Measurements from ENCODE around the gene PLLP. TPM values are rescaled to one million over a fixed set of nuclear protein-coding genes. Genes with fewer than 3 reads are reported as not detected.

Gene PLLP
- total and polyA plus RNA-seq, 7 donors = 0.99 to 10.2 (median 4.2) TPM

- WGBS, 2 donors = 96% methylated on average over 3 of the region's 3 CpGs
- H3K9me3 ChIP-seq = no peaks in the 10 kb centered on the region
- peaks cover 41 to 99% (median 67%) of the 10 kb centered on the region in 4 donors for H3K36me3 ChIP-seq
- no peaks in the 10 kb centered on the region for H3K4me1 ChIP-seq
- intact Hi-C loops (cut with DNase I) = no loop called here
- no peak overlapping the region for H3K4me3 ChIP-seq
- H3K27ac ChIP-seq = no peak overlapping the region
- TF ChIP-seq POLR2AphosphoS5 (IDR thresholded peaks at IDR 0.05) = no peak
- TF ChIP-seq EP300 (IDR thresholded peaks at IDR 0.05) = no peak
- TF ChIP-seq CTCF (IDR thresholded peaks at IDR 0.05) = no peak
- TF ChIP-seq POLR2A (IDR thresholded peaks at IDR 0.05) = no peak
- no peak for DNase-seq
- no peaks in the 10 kb centered on the region for H3K27me3 ChIP-seq
These were observed 52.6 kb downstream of the PLLP start for GRCh38 chr16:57231821-57232350.

GRCh38 chr16:57229079-57229478 lies 55.4 kb downstream of the PLLP start:
- TF ChIP-seq EP300 (IDR thresholded peaks at IDR 0.05) = no peak
- TF ChIP-seq POLR2AphosphoS5 (IDR thresholded peaks at IDR 0.05) = no peak
- no peak for TF ChIP-seq CTCF (IDR thresholded peaks at IDR 0.05)
- H3K27me3 ChIP-seq = no peaks in the 10 kb centered on the region
- intact Hi-C loops (cut with DNase I) = no loop called here
- H3K4me1 ChIP-seq = no peaks in the 10 kb centered on the region
- no peak overlapping the region for H3K27ac ChIP-seq
- WGBS, 2 donors = 74 to 91% methylated on average over 1 of the region's 1 CpG
- DNase-seq = no peak
- no peaks in the 10 kb centered on the region for H3K9me3 ChIP-seq
- peaks cover 30 to 99% (median 71%) of the 10 kb centered on the region in 4 donors for H3K36me3 ChIP-seq
- H3K4me3 ChIP-seq = no peak overlapping the region

- WGBS, 2 donors = 96% methylated on average over 4 of the region's 4 CpGs
- TF ChIP-seq POLR2A (IDR thresholded peaks at IDR 0.05) (no peak), POLR2AphosphoS5 (IDR thresholded peaks at IDR 0.05) (no peak), EP300 (IDR thresholded peaks at IDR 0.05) (no peak), CTCF (IDR thresholded peaks at IDR 0.05) (no peak)
- Histone ChIP-seq H3K36me3 (peaks cover 11 to 99% (median 55%) of the 10 kb centered on the region in 4 donors), H3K27ac (no peak overlapping the region), H3K4me3 (no peak overlapping the region), H3K27me3 (no peaks in the 10 kb centered on the region), H3K4me1 (no peaks in the 10 kb centered on the region), H3K9me3 (no peaks in the 10 kb centered on the region)
- DNase-seq = no peak
- intact Hi-C loops (cut with DNase I) = no loop called here
These were observed 57.5 kb downstream of the PLLP start for GRCh38 chr16:57226701-57227621.

- Histone ChIP-seq H3K9me3 (no peaks in the 10 kb centered on the region), H3K4me1 (no peaks in the 10 kb centered on the region), H3K27me3 (no peaks in the 10 kb centered on the region), H3K36me3 (peaks cover 10 to 99% (median 55%) of the 10 kb centered on the region in 4 donors), H3K4me3 (no peak overlapping the region), H3K27ac (no peak overlapping the region)
- intact Hi-C loops (cut with DNase I) = no loop called here
- TF ChIP-seq CTCF (IDR thresholded peaks at IDR 0.05) = no peak
- no peak for TF ChIP-seq POLR2A (IDR thresholded peaks at IDR 0.05)
- no peak for TF ChIP-seq EP300 (IDR thresholded peaks at IDR 0.05)
- TF ChIP-seq POLR2AphosphoS5 (IDR thresholded peaks at IDR 0.05) = no peak
- no peak for DNase-seq
- WGBS, 2 donors = 97 to 99% methylated on average over 7 of the region's 7 CpGs
These were observed 58.5 kb downstream of the PLLP start for GRCh38 chr16:57225978-57226377.

Data from sigmoid colon (tissue), 7 donors.